GM19239 (cell line): ENCODE results near the gene HSPH1.
"Not testable (repeated sequence)": the region's sequence is repeated elsewhere in the genome, so short reads cannot be mapped to it uniquely, and the experiment has no call there.

Source experiments
- DNase-seq: peaks from one replicate; pipeline ENCODE4 v3.0.0; 2011; ENCODE audit warnings: low spot score; ENCODE audit not compliant: insufficient read length
- FAIRE-seq: peaks from 2 replicates; lab custom pipeline; 2011; peaks lifted over from hg19 to GRCh38; lab: Jason Lieb, UNC

HSPH1 gene

GRCh38 chr13:31101472-31102170 is 60.1 kb downstream of the HSPH1 start:
- DNase-seq (no peak), FAIRE-seq (no peak)

- FAIRE-seq (no peak), DNase-seq (no peak)
Measured at GRCh38 chr13:31100721-31101120, 61.0 kb downstream of the HSPH1 start.

- DNase-seq, FAIRE-seq: not testable (repeated sequence)
Measured at GRCh38 chr13:31097911-31098434, 63.7 kb downstream of the HSPH1 start.

- no peak for FAIRE-seq
- DNase-seq = no peak
Measured at GRCh38 chr13:31096654-31097302, 64.9 kb downstream of the HSPH1 start.

- DNase-seq (no peak), FAIRE-seq (no peak)
Measured at GRCh38 chr13:31094331-31095015, 67.2 kb downstream of the HSPH1 start.

- no peak for DNase-seq
- no peak for FAIRE-seq
Measured at GRCh38 chr13:31093145-31093885, 68.4 kb downstream of the HSPH1 start.

- no peak for DNase-seq
- no peak for FAIRE-seq
Measured at GRCh38 chr13:31092646-31093045, 69.1 kb downstream of the HSPH1 start.

GRCh38 chr13:31090961-31091624 is 70.6 kb downstream of the HSPH1 start:
- FAIRE-seq (peak; percentile 73), DNase-seq (no peak)

GRCh38 chr13:31090096-31090495 is 71.6 kb downstream of the HSPH1 start:
- FAIRE-seq (no peak), DNase-seq (no peak)

GRCh38 chr13:31089649-31090048 is 72.1 kb downstream of the HSPH1 start:
- FAIRE-seq (no peak), DNase-seq (no peak)

- FAIRE-seq = no peak
- no peak for DNase-seq
Measured at GRCh38 chr13:31088826-31089420, 72.8 kb downstream of the HSPH1 start.
